HCT116 (cell line): ENCODE results near the gene FUT6. TPM values are rescaled to one million over a fixed set of nuclear protein-coding genes. Genes with fewer than 3 reads are reported as not detected.

Experiments used
- ATAC-seq: fragments of 200-7000 bp; cut with Tn5 transposase; 2 replicates; pipeline ENCODE4 v1.9.1; 2020; ENCODE audit warnings: mild to moderate bottlenecking, moderate library complexity
- BruUV-seq: library from RNA; stranded (reverse); fragments of 400-500 nt; replicated peaks from 2 replicates; lab custom pipeline; 2021; lab: Mats Ljungman, UMichigan
- CTCF ChIA-PET: fragments of 300-600 bp; sonication (Branson Sonifier 250); formaldehyde crosslinking; loops from one replicate; lab custom pipeline; 2021; ENCODE audit warnings: antibody characterized with exemption; lab: Charles Lee
- POLR2A ChIA-PET: fragments of 300-600, 350-600 bp; sonication (Branson Sonifier 250); formaldehyde crosslinking; loops from one replicate; lab custom pipeline; 2021; ENCODE audit warnings: antibody characterized with exemption; lab: Charles Lee
- RAD21 ChIA-PET, 2 experiments: fragments of 300-600 bp; sonication (Branson Sonifier 250); formaldehyde crosslinking; loops; one replicate each; lab custom pipeline; 2023; ENCODE audit warnings: low total read pairs in 2 of 2; ENCODE audit not compliant: uncharacterized antibody in 2 of 2, unreplicated experiment in 2 of 2, low non-redundant PET in 1 of 2; lab: Charles Lee
- DNase-seq: peaks from one replicate; pipeline ENCODE4 v3.0.0-alpha.2; 2010; ENCODE audit warnings: low read depth, low spot score
- H2AFZ ChIP-seq: fragments of 200-600 bp; shearing (Covaris generic), sonication (generic); 2 replicates; pipeline ENCODE4 v1.6.1; 2017; ENCODE audit warnings: low read depth, mixed run types, mixed read lengths, antibody characterized with exemption, low read length; ENCODE audit not compliant: poor library complexity, severe bottlenecking
- H3K27ac ChIP-seq: 2 replicates; pipeline ENCODE4 v1.5.1; 2012; ENCODE audit warnings: low read depth, low read length
- H3K27me3 ChIP-seq: fragments of 200-600 bp; sonication (generic); 2 replicates; pipeline ENCODE4 v1.6.1; 2016; ENCODE audit warnings: mixed run types, low read length, mixed read lengths; ENCODE audit not compliant: insufficient read depth
- H3K36me3 ChIP-seq, 2 experiments: fragments of 200-500 bp in 1 of 2; fragments of 200-600 bp in 1 of 2; sonication (Bioruptor generic) in 1 of 2; sonication (generic) in 1 of 2; 2 replicates each; pipeline versions ENCODE4 v1.5.1 to v1.6.1; 2014 to 2016; ENCODE audit warnings: low read length in 2 of 2, inconsistent platforms in 1 of 2, mixed read lengths in 1 of 2, mixed run types in 1 of 2; ENCODE audit not compliant: insufficient read depth in 2 of 2, control insufficient read depth in 1 of 2
- H3K4me1 ChIP-seq, 2 experiments: fragments of 200-600 bp in 1 of 2; sonication (generic) in 1 of 2; 2 replicates each; pipeline versions ENCODE4 v1.5.1 to v1.6.1; 2012 to 2017; ENCODE audit warnings: low read length in 2 of 2, inconsistent platforms in 1 of 2, mild to moderate bottlenecking in 1 of 2, mixed read lengths in 1 of 2, mixed run types in 1 of 2, moderate library complexity in 1 of 2; ENCODE audit not compliant: insufficient read depth in 2 of 2, control insufficient read depth in 1 of 2
- H3K4me2 ChIP-seq: fragments of 200-600 bp; sonication (generic); 2 replicates; pipeline ENCODE4 v1.6.1; 2017; ENCODE audit warnings: mixed run types, low read length, mixed read lengths
- H3K4me3 ChIP-seq, 2 experiments: fragments of 200-600 bp in 1 of 2; sonication (generic) in 1 of 2; replicated peaks in 1 of 2; 2 replicates each; pipeline ENCODE4 v1.5.1; 2011 to 2016; ENCODE audit warnings: low read length in 2 of 2, control low read depth in 1 of 2, low read depth in 1 of 2, mild to moderate bottlenecking in 1 of 2, mixed read lengths in 1 of 2, mixed run types in 1 of 2
- H3K79me2 ChIP-seq: fragments of 200-600 bp; sonication (generic); 2 replicates; pipeline ENCODE4 v1.6.1; 2017; ENCODE audit warnings: mild to moderate bottlenecking, mixed run types, low read length, moderate library complexity, mixed read lengths; ENCODE audit not compliant: insufficient read depth
- H3K9ac ChIP-seq: fragments of 200-600 bp; sonication (generic); 2 replicates; pipeline ENCODE4 v1.6.1; 2016; ENCODE audit warnings: low read length, mixed read lengths
- H3K9me2 ChIP-seq: fragments of 200-600 bp; sonication (generic), shearing (Covaris generic); 2 replicates; pipeline ENCODE4 v1.6.1; 2017; ENCODE audit warnings: mixed run types, mild to moderate bottlenecking, moderate library complexity; ENCODE audit not compliant: insufficient read depth
- H3K9me3 ChIP-seq, 2 experiments: fragments of 200-500 bp in 1 of 2; fragments of 200-600 bp in 1 of 2; sonication (Bioruptor generic) in 1 of 2; sonication (generic) in 1 of 2; 2 replicates each; pipeline ENCODE4 v1.6.1; 2014 to 2017; ENCODE audit warnings: low read length in 2 of 2, mixed read lengths in 2 of 2, inconsistent platforms in 1 of 2, low read depth in 1 of 2, mild to moderate bottlenecking in 1 of 2, mixed run types in 1 of 2, moderate library complexity in 1 of 2; ENCODE audit not compliant: control insufficient read depth in 1 of 2, insufficient read depth in 1 of 2
- H4K20me1 ChIP-seq: fragments of 200-600 bp; sonication (generic), shearing (Covaris generic); 2 replicates; pipeline ENCODE4 v1.6.1; 2017; ENCODE audit warnings: mixed run types, mild to moderate bottlenecking, moderate library complexity; ENCODE audit not compliant: insufficient read depth
- CBX3 ChIP-seq: IDR thresholded peaks from 2 replicates; pipeline ENCODE4 v1.6.1; 2012; ENCODE audit warnings: low read depth
- CEBPB ChIP-seq: IDR thresholded peaks from 2 replicates; pipeline ENCODE4 v1.6.1; 2012; ENCODE audit warnings: low read depth
- EZH2 ChIP-seq: fragments of 200-600 bp; sonication (generic); IDR thresholded peaks from 2 replicates; pipeline ENCODE4 v1.6.1; 2017; ENCODE audit warnings: antibody characterized with exemption, mixed run types
- EZH2phosphoT487 ChIP-seq: fragments of 200-600 bp; IDR thresholded peaks from 2 replicates; pipeline ENCODE4 v1.6.1; 2018; ENCODE audit warnings: antibody characterized with exemption, borderline replicate concordance
- FOSL1 ChIP-seq: IDR thresholded peaks from 2 replicates; pipeline ENCODE4 v1.6.1; 2012; ENCODE audit warnings: low read depth
- POLR2AphosphoS5 ChIP-seq: IDR thresholded peaks from 2 replicates; pipeline ENCODE4 v1.6.1; 2011; ENCODE audit warnings: mild to moderate bottlenecking, low read depth, low read length, moderate library complexity
- SIN3A ChIP-seq: IDR thresholded peaks from 2 replicates; pipeline ENCODE4 v1.6.1; 2012; ENCODE audit warnings: low read depth
- SP1 ChIP-seq: IDR thresholded peaks from 2 replicates; pipeline ENCODE4 v1.6.1; 2012; ENCODE audit warnings: low read depth
- ZFX ChIP-seq: fragments of 450-650 bp; IDR thresholded peaks from 2 replicates; pipeline ENCODE4 v1.6.1; 2017
- ZNF274 ChIP-seq: fragments of 200-500 bp; sonication (Bioruptor generic); IDR thresholded peaks from 2 replicates; pipeline ENCODE4 v1.6.1; 2014; ENCODE audit warnings: mild to moderate bottlenecking, low read depth, low read length, inconsistent platforms
- intact Hi-C: fragments of 100-400 bp; cut with micrococcal nuclease; formaldehyde crosslinking; loops from 2 replicates; pipeline ENCODE4 v1.10.0; 2022
- total RNA-seq: library from RNA; stranded (reverse); gene quantifications from one replicate; pipeline ENCODE4 v1.2.1, GENCODE V29; 2021; ENCODE audit not compliant: unreplicated experiment
- TF ChIP-seq, protein P1 (sequence below), 3 experiments: fragments of 200-600 bp in 1 of 3; sonication (generic) in 1 of 3; IDR thresholded peaks in 2 of 3; conservative IDR thresholded peaks in 1 of 3; 2 replicates each; pipeline ENCODE4 v1.5.1; 2012 to 2017; ENCODE audit warnings: low read depth in 2 of 3, low read length in 2 of 3, antibody characterized with exemption in 1 of 3, borderline replicate concordance in 1 of 3, control low read depth in 1 of 3, mild to moderate bottlenecking in 1 of 3, mixed read lengths in 1 of 3, mixed run types in 1 of 3, moderate library complexity in 1 of 3; ENCODE audit not compliant: insufficient read depth in 1 of 3
- TF ChIP-seq, protein P2 (sequence below): IDR thresholded peaks from 2 replicates; pipeline ENCODE4 v1.6.1; 2011; ENCODE audit warnings: mild to moderate bottlenecking, low read length, moderate library complexity; ENCODE audit not compliant: insufficient replicate concordance; ENCODE audit errors: extremely low read depth

Gene FUT6
- total RNA-seq, 1 experiment from 2014 or later, result not detected

DNA sequence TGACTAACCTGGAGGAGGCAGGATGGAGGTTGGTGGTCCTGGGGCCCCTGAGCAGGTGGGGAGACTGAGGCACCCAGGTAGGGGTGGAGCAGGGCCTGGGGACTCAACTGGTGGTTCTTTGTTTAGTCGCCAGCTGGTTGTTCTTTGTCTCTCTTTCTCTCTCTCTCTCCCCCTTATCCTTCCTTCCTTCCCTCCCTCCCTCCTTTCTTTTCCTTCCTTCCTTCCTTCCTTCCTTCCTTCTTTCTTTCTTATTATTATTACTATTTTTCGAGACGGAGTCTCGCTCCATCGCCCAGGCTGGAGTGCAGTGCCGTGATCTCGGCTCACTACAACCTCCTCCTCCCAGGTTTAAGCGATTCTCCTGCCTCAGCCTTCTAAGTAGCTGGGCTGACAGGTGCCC is 41.3 kb downstream of the FUT6 start:
- no peak overlapping the region for H3K4me2 ChIP-seq
- no peaks in the 10 kb centered on the region for H3K27me3 ChIP-seq
- H3K79me2 ChIP-seq, result no peaks in the 10 kb centered on the region
- H3K27ac ChIP-seq, result no peak overlapping the region
- H3K9me3 ChIP-seq, result no peaks in the 10 kb centered on the region
- ChIA-PET RAD21 (no interaction called here), POLR2A (no interaction called here), CTCF (no interaction called here)
- intact Hi-C loops, result no loop called here
- ATAC-seq (no peak), DNase-seq (no peak)
- H4K20me1 ChIP-seq, result no peaks in the 10 kb centered on the region
- no peak overlapping the region for H2AFZ ChIP-seq
- H3K4me3 ChIP-seq, result no peak overlapping the region
- H3K9ac ChIP-seq, result no peak overlapping the region
- no TSS peak for BruUV-seq
- no peak for TF ChIP-seq SIN3A
- TF ChIP-seq, protein P1, sequence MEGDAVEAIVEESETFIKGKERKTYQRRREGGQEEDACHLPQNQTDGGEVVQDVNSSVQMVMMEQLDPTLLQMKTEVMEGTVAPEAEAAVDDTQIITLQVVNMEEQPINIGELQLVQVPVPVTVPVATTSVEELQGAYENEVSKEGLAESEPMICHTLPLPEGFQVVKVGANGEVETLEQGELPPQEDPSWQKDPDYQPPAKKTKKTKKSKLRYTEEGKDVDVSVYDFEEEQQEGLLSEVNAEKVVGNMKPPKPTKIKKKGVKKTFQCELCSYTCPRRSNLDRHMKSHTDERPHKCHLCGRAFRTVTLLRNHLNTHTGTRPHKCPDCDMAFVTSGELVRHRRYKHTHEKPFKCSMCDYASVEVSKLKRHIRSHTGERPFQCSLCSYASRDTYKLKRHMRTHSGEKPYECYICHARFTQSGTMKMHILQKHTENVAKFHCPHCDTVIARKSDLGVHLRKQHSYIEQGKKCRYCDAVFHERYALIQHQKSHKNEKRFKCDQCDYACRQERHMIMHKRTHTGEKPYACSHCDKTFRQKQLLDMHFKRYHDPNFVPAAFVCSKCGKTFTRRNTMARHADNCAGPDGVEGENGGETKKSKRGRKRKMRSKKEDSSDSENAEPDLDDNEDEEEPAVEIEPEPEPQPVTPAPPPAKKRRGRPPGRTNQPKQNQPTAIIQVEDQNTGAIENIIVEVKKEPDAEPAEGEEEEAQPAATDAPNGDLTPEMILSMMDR (IDR thresholded peaks at IDR 0.05 in 2 of 3, conservative IDR thresholded peaks at IDR 0.05 in 1 of 3; ENCODE audit: borderline replicate concordance in 1 of 3, insufficient read depth in 1 of 3, low read depth in 2 of 3, low read length in 2 of 3), result no peak
- TF ChIP-seq POLR2AphosphoS5, result no peak
- no peak for TF ChIP-seq CEBPB
- TF ChIP-seq FOSL1, result no peak
- peaks cover 3 to 10% of the 10 kb centered on the region in 2 experiments; a peak in 3 of 4 replicates for H3K4me1 ChIP-seq
- no peaks in the 10 kb centered on the region for H3K9me2 ChIP-seq
- no peaks in the 10 kb centered on the region for H3K36me3 ChIP-seq

DNA sequence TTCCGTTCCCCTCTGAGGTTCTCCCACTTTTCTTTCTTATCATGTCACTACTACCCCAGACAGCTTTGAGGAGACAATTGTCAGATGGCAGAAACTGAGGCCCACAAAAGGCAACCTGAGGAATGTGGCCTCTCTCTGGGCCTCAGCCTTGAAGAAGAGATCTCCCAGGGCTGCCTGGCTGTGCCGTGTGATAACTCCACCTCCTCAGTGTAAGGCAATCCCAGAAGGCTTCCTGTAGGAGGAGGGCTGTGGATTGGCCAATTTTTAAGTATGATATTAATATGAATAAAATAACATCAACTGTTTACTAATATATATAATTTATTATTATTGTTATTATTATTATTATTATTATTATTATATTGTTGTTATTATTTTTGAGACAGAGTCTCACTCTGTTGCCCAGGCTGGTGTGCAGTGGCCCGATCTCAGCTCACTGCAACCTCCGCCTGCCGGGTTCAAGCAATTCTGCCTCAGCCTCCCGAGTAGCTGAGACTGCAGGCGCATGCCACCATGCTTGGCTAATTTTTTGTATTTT is 44.1 kb downstream of the FUT6 start:
- no peak overlapping the region for H3K9ac ChIP-seq
- no peak overlapping the region for H3K4me3 ChIP-seq
- no peaks in the 10 kb centered on the region for H3K9me3 ChIP-seq
- peaks cover 6 to 15% of the 10 kb centered on the region in 2 experiments; a peak in 3 of 4 replicates for H3K4me1 ChIP-seq
- H2AFZ ChIP-seq, result no peak overlapping the region
- H3K79me2 ChIP-seq, result peaks cover under 1% of the 10 kb centered on the region; the same call in 1 of the 2 replicates
- RAD21 ChIA-PET, result no interaction called here
- no peak overlapping the region for H3K27ac ChIP-seq
- BruUV-seq, result no TSS peak
- H3K27me3 ChIP-seq, result no peaks in the 10 kb centered on the region
- no peaks in the 10 kb centered on the region for H4K20me1 ChIP-seq
- H3K9me2 ChIP-seq, result no peaks in the 10 kb centered on the region
- no peak for DNase-seq
- POLR2A ChIA-PET, result no interaction called here
- no peak for ATAC-seq
- CTCF ChIA-PET, result interaction anchor here (2.4 to 5.5 kb wide), 3 partner anchors 8 to 109 kb away, joined by 7 to 49 read pairs (median 20); no protein-coding TSS in a partner anchor
- no peak overlapping the region for H3K4me2 ChIP-seq
- no peaks in the 10 kb centered on the region for H3K36me3 ChIP-seq
- intact Hi-C loops, result no loop called here
- no peak for TF ChIP-seq CEBPB
- TF ChIP-seq EZH2phosphoT487, result no peak
- TF ChIP-seq ZNF274, result no peak
- TF ChIP-seq SIN3A, result no peak
- no peak for TF ChIP-seq POLR2AphosphoS5
- TF ChIP-seq SP1, result no peak
- TF ChIP-seq ZFX, result no peak
- TF ChIP-seq EZH2, result no peak
- TF ChIP-seq, protein P2, sequence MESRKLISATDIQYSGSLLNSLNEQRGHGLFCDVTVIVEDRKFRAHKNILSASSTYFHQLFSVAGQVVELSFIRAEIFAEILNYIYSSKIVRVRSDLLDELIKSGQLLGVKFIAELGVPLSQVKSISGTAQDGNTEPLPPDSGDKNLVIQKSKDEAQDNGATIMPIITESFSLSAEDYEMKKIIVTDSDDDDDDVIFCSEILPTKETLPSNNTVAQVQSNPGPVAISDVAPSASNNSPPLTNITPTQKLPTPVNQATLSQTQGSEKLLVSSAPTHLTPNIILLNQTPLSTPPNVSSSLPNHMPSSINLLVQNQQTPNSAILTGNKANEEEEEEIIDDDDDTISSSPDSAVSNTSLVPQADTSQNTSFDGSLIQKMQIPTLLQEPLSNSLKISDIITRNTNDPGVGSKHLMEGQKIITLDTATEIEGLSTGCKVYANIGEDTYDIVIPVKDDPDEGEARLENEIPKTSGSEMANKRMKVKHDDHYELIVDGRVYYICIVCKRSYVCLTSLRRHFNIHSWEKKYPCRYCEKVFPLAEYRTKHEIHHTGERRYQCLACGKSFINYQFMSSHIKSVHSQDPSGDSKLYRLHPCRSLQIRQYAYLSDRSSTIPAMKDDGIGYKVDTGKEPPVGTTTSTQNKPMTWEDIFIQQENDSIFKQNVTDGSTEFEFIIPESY, result no peak
- no peak for TF ChIP-seq CBX3
